Measurements from ENCODE around the gene ATG7.

DNA sequence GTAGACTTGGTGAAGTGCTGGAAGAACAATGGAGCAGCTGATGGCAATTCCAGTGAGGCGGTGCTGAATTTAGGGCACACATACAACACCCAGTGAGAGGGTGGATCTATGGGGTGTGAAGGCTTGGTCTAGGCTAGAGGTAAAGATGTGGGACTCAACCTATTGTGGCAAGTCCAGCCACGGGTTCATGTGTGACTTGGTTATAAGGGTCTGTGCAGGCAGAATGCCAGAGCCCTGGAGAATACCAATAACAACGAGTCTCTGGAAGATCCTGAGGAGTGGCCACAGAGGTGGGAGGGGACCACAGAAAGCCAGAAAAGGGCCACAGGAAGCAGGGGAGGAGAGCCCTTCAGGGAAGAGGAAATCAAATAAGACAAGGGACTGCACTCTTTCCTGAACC is 316.6 kb downstream of the ATG7 start:
- TF ChIP-seq, protein P1, sequence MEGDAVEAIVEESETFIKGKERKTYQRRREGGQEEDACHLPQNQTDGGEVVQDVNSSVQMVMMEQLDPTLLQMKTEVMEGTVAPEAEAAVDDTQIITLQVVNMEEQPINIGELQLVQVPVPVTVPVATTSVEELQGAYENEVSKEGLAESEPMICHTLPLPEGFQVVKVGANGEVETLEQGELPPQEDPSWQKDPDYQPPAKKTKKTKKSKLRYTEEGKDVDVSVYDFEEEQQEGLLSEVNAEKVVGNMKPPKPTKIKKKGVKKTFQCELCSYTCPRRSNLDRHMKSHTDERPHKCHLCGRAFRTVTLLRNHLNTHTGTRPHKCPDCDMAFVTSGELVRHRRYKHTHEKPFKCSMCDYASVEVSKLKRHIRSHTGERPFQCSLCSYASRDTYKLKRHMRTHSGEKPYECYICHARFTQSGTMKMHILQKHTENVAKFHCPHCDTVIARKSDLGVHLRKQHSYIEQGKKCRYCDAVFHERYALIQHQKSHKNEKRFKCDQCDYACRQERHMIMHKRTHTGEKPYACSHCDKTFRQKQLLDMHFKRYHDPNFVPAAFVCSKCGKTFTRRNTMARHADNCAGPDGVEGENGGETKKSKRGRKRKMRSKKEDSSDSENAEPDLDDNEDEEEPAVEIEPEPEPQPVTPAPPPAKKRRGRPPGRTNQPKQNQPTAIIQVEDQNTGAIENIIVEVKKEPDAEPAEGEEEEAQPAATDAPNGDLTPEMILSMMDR (IDR thresholded peaks at IDR 0.05; ENCODE audit: borderline replicate concordance, extremely low read depth, low read length, poor library complexity, severe bottlenecking) = no peak
- TF ChIP-seq EZH2 (IDR thresholded peaks at IDR 0.05; ENCODE audit: borderline replicate concordance, low read depth, low read length, severe bottlenecking) = no peak
